Large intestine (tissue), 3 donors: ENCODE results near the gene P2RY8. TPM values are rescaled to one million over a fixed set of nuclear protein-coding genes. Genes with fewer than 3 reads are reported as not detected.
"Not testable (repeated sequence)": the region's sequence is repeated elsewhere in the genome, so short reads cannot be mapped to it uniquely, and the experiment has no call there.

Experiments used
- DNase-seq, 2 donors: peaks; one replicate each; pipeline versions ENCODE4 v3.0.0 to v3.0.0-alpha.2; 2013
- H3K27ac ChIP-seq: one replicate; pipeline ENCODE4 v1.5.1; 2013; ENCODE audit warnings: low read length
- H3K27me3 ChIP-seq: 2 replicates; pipeline ENCODE4 v1.6.1; 2013; ENCODE audit warnings: low read length; ENCODE audit not compliant: control insufficient read depth, insufficient read depth
- H3K36me3 ChIP-seq: 2 replicates; pipeline ENCODE4 v1.6.1; 2013; ENCODE audit warnings: low read length; ENCODE audit not compliant: control insufficient read depth, insufficient read depth
- H3K4me1 ChIP-seq: one replicate; pipeline ENCODE4 v1.6.1; 2013; ENCODE audit warnings: low read length; ENCODE audit not compliant: control insufficient read depth, insufficient read depth
- H3K4me3 ChIP-seq: one replicate; pipeline ENCODE4 v1.5.1; 2013; ENCODE audit warnings: low read length
- H3K9me3 ChIP-seq: one replicate; pipeline ENCODE4 v1.6.1; 2013; ENCODE audit warnings: mild to moderate bottlenecking, low read depth, low read length, moderate library complexity; ENCODE audit not compliant: control insufficient read depth
- WGBS: methylation state at CpG from one replicate; pipeline ENCODE4 v1.1.5; 2013; ENCODE audit warnings: low lambda C conversion rate; ENCODE audit not compliant: insufficient coverage; 5-methylcytosine and 5-hydroxymethylcytosine counted together
- polyA plus RNA-seq: library from polyadenylated mRNA; unstranded; fragments of 120-200 nt; gene quantifications from one replicate; pipeline ENCODE4 v1.2.1, GENCODE V29; 2013

P2RY8 gene
- polyA plus RNA-seq, 1 donor: 1.6 TPM

DNA sequence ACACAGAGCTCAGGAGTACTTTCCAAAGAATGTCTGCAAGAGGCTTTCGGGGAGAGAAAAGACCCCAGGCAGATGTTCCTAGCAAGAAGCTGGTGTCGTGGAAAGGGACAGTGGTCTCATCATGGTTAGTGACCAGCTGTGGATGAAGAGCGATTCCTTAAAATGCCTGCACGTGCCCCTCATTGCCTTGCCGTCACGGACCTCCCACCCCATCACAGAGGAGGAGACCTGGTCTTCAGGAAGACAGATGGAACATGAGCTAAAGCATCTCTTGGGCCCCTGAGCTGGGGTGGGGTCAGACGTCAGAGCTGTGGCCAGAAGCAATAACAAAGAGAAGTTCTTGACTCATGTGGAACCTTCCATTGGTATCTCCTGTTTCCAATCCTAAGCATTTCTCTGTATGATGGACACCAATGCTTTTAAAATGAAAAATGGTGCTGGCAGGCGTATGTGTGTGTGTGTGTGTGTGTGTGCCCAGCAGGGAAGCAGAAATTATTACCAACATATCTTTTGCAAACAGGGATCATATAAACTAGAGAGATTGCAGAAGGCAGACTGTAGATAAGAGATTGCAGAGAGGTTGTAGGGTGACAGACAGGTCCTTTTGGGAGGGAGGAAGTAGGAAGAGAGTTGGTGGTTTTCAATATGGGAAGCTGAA lies 59.1 kb downstream of the P2RY8 start:
- DNase-seq: no peak
- H3K27ac ChIP-seq: no peak overlapping the region
- peaks cover 3% of the 10 kb centered on the region for H3K9me3 ChIP-seq
- H3K4me3 ChIP-seq: no peak overlapping the region
- no peaks in the 10 kb centered on the region for H3K4me1 ChIP-seq
- WGBS: no CpG with 5 or more reads among the region's 8 CpGs
- no peaks in the 10 kb centered on the region for H3K27me3 ChIP-seq
- H3K36me3 ChIP-seq: no peaks in the 10 kb centered on the region

GRCh38 chrX:1477229-1477628 lies 59.8 kb downstream of the P2RY8 start:
- Histone ChIP-seq H3K27me3 (no peaks in the 10 kb centered on the region), H3K27ac (no peak overlapping the region), H3K36me3 (no peaks in the 10 kb centered on the region), H3K9me3 (peaks cover 5% of the 10 kb centered on the region), H3K4me3 (no peak overlapping the region), H3K4me1 (no peaks in the 10 kb centered on the region)
- DNase-seq: no peak
- WGBS: 75% methylated on average over 3 of the region's 3 CpGs

- DNase-seq: no peak
- peaks cover 5% of the 10 kb centered on the region for H3K9me3 ChIP-seq
- H3K27ac ChIP-seq: no peak overlapping the region
- H3K36me3 ChIP-seq: no peaks in the 10 kb centered on the region
- no peaks in the 10 kb centered on the region for H3K27me3 ChIP-seq
- H3K4me3 ChIP-seq: no peak overlapping the region
- WGBS: no CpG with 5 or more reads among the region's 5 CpGs
- H3K4me1 ChIP-seq: no peaks in the 10 kb centered on the region
Measured at GRCh38 chrX:1476682-1477081, 60.3 kb downstream of the P2RY8 start.

DNA sequence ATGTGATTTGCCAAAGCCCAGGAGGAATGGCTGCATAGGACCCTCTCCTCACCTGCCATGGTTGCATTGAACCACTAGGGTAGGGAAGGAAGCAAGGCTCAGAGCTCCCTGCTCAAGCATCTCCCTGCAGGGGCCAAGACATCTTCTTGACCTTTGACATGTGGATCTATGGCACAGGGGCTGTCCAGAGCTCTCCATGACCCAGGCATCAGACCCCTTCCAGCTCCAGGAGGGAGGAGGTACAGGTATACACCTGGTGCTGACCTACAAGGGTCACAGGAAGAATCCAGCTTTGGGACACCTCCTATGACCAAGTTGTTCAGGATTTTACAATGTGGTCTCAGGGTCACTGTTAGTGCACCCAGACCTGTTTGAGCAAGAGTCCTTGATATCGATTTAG lies 61.1 kb downstream of the P2RY8 start:
- H3K9me3 ChIP-seq: peaks cover 5% of the 10 kb centered on the region
- no peaks in the 10 kb centered on the region for H3K27me3 ChIP-seq
- no peaks in the 10 kb centered on the region for H3K36me3 ChIP-seq
- no peaks in the 10 kb centered on the region for H3K4me1 ChIP-seq
- DNase-seq: no peak
- WGBS: no CpG with 5 or more reads among the region's 1 CpG
- H3K4me3 ChIP-seq: no peak overlapping the region
- no peak overlapping the region for H3K27ac ChIP-seq

DNA sequence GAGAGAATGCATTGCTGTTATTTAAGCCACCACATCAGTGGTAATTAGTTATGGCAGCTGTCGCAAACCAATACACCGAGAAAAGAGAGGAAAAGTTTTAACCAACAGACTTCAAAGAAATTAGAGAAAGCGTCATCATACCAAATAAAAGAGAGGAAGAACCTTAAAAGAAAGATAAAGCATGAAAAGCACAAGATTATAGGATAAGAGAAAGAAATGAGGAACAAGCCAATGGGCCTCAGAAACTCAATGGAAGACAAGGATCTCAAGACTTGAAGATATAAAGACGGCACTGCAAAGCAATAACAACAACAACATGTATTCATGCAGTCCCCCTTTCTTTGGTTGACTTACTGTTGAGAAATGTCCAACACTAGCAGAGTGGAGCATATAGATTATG lies 61.5 kb downstream of the P2RY8 start:
- H3K4me3 ChIP-seq: no peak overlapping the region
- WGBS: 90% methylated on average over 2 of the region's 4 CpGs

DNA sequence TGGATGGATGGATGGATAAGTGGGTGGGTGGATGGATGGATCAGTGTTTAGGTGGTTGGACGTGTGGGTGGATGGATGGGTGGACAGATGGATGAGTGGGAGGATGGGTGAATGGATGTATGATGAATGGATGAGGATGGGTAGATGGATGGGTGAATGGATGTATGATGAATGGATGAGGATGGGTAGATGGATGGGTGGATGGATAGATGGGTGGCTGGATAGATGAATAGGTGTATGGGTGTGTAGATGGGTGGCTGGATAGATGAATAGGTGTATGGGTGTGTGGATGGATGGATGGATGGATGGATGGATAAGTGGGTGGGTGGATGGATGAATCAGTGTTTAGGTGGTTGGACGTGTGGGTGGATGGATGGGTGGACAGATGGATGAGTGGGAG lies 62.4 kb downstream of the P2RY8 start:
- not testable (repeated sequence) for DNase-seq, H3K9me3 ChIP-seq, H3K27me3 ChIP-seq, H3K27ac ChIP-seq, H3K4me3 ChIP-seq, H3K4me1 ChIP-seq, H3K36me3 ChIP-seq
- 72% methylated on average over 2 of the region's 2 CpGs for WGBS

More for the DNA sequence above, 61.5 kb downstream of the P2RY8 start:
- Histone ChIP-seq H3K27ac (no peak overlapping the region), H3K36me3 (no peaks in the 10 kb centered on the region), H3K27me3 (no peaks in the 10 kb centered on the region), H3K9me3 (peaks cover 5% of the 10 kb centered on the region), H3K4me1 (no peaks in the 10 kb centered on the region)
- no peak for DNase-seq

DNA sequence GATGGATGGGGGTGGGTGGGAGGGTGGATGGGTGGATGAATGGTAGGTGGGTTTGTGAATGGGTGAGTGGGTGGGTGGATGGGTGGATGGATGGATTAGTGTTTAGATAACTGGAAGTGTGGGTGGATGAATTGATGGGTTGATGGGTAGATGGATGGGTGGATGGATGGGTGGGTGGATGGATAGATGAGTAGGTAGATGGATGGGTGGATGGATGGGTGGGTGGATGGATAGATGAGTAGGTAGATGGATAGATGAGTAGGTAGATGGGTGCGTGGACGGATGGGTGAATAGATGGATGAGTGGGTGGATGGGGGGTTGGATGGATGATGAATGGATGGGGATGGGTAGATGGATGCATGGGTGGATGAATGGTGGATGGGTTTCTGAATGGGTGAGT lies 64.0 kb downstream of the P2RY8 start:
- H3K4me3 ChIP-seq: no peak overlapping the region
- WGBS: 80% methylated on average over 1 of the region's 2 CpGs
- no peaks in the 10 kb centered on the region for H3K4me1 ChIP-seq
- no peaks in the 10 kb centered on the region for H3K27me3 ChIP-seq
- H3K27ac ChIP-seq: no peak overlapping the region
- H3K36me3 ChIP-seq: no peaks in the 10 kb centered on the region
- peaks cover 5% of the 10 kb centered on the region for H3K9me3 ChIP-seq
- no peak for DNase-seq

GRCh38 chrX:1468250-1468772 lies 68.7 kb downstream of the P2RY8 start:
- Histone ChIP-seq H3K27me3 (peaks cover 22% of the 10 kb centered on the region), H3K4me3 (no peak overlapping the region), H3K36me3 (no peaks in the 10 kb centered on the region), H3K27ac (no peak overlapping the region), H3K9me3 (peaks cover 6% of the 10 kb centered on the region), H3K4me1 (no peaks in the 10 kb centered on the region)
- no CpG with 5 or more reads among the region's 20 CpGs for WGBS
- no peak for DNase-seq

DNA sequence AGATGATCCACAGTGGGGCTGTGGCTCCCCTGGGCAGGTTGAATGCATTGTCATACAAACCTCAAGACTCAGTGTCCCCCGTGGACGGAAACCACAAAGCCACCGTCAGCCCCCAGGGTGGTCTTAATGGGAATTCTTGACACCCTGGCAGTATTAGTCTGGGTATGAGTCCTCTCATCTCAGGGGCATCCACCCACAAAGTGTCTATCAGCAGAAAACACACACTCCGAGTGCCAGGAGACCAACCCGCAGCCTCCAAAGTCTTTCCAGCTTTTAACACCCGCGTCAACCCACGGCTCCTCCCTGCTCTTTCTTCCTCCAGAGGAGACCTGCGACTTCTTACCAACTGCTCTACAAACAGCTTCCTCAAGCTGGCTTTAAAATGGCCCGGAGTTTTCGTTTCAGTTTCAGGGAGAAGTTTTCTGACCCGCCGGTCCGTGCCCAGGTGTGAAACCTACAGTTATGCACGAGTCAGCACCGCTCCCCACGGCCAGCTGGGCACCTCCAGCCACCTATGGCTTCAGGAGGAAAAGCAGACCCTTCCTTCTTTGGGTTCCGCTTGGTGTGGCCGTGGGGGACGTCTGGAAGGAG lies 69.9 kb downstream of the P2RY8 start:
- H3K4me3 ChIP-seq: no peak overlapping the region
- DNase-seq: no peak
- H3K36me3 ChIP-seq: no peaks in the 10 kb centered on the region
- no peak overlapping the region for H3K27ac ChIP-seq
- H3K27me3 ChIP-seq: peaks cover 22% of the 10 kb centered on the region
- no peaks in the 10 kb centered on the region for H3K4me1 ChIP-seq
- H3K9me3 ChIP-seq: peaks cover 3% of the 10 kb centered on the region
- WGBS: no CpG with 5 or more reads among the region's 20 CpGs

DNA sequence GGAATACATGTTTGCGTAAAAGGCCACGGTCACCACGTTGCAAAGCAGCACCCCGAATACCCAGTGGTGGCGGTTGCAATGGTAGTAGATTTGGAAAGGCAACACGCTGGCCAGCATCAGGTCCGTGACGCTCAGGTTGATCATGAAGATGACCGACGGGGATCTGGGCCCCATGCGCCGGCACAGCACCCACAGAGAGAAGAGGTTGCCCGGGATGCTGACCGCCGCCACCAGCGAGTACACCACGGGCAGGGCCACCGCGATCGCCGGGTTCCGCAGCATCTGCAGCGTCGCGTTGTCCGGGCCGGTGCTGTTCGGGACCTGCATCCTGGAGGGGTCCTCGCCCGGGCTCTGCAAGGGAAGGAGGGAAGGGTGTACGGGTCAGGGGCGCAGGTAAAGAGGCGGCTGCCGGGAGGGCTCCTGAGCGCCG lies 70.7 kb downstream of the P2RY8 start:
- H3K36me3 ChIP-seq: no peaks in the 10 kb centered on the region
- no CpG with 5 or more reads among the region's 36 CpGs for WGBS
- peaks cover 3% of the 10 kb centered on the region for H3K9me3 ChIP-seq
- H3K4me1 ChIP-seq: no peaks in the 10 kb centered on the region
- H3K4me3 ChIP-seq: no peak overlapping the region
- peaks cover 22% of the 10 kb centered on the region for H3K27me3 ChIP-seq
- no peak overlapping the region for H3K27ac ChIP-seq
- no peak for DNase-seq
